Measurements from ENCODE around the gene AFF1. TPM values are rescaled to one million over a fixed set of nuclear protein-coding genes. Genes with fewer than 3 reads are reported as not detected.

The AFF1 gene
- total RNA-seq, 1 experiment from 2014 or later: 23.9 TPM

DNA sequence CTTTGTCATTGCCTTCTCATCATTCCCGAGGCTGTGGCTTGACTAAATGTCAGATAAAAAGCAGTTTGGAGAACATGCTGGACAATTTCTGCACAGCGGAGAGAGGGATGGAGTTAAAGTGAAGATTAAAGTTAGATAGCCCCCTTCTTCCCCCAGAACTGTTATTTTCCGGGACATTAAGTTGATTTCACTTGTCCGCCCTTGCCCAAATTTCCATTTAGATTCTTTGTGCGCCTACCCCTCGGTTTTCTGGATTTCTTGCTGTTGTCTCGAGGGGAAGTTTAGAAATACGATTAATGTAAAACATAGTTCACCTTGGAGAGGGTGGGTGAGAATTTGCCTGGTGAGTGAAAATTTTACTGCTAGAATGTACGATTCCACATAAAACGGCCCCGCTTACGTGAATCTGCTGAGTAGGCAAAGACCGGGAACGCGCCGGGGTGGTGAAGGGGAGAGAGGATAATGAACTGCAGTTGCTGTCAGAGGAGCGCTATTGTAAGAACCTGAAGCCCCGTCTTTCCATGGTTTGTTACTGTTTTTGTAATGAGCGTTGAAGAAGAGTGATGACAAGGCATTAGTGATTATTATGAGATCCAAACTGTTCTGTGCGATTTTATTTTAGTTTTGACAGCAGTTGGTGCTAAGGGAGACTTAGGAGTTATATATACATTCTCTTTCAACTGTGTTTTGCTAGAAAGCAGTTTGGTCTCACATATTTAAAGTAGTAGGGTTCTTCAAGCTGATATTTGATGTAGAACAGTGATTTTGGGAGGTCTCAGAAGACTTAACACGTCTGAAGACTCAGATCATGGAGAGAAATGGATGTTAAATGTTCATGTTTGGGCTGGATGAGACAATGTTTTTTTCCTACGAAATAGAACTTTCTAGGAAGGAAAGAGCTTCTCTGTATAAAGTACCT lies 73.0 kb downstream of the AFF1 start:
- H3K4me3 ChIP-seq (ENCODE audit: low read depth in 2 of 2, low read length in 2 of 2): peak overlapping the region; percentile 69 to 84
- TSS peak; percentile 66 for BruUV-seq (replicated peaks)
- no peaks in the 10 kb centered on the region for H3K27me3 ChIP-seq (ENCODE audit: control insufficient read depth, insufficient read depth, low read length)
- POLR2A ChIA-PET: no interaction called here
- intact Hi-C loops (cut with micrococcal nuclease; ENCODE audit: unreplicated experiment): loop anchor here (2.0 kb wide), 1 partner anchor 73 kb away; the partner anchor contains the start of gene AFF1
- DNase-seq (ENCODE audit: low read depth, low spot score): no peak
- H3K36me3 ChIP-seq (ENCODE audit: control insufficient read depth, insufficient read depth, low read length): no peaks in the 10 kb centered on the region; the same call in 1 of the 2 replicates
- TF ChIP-seq, protein P1, sequence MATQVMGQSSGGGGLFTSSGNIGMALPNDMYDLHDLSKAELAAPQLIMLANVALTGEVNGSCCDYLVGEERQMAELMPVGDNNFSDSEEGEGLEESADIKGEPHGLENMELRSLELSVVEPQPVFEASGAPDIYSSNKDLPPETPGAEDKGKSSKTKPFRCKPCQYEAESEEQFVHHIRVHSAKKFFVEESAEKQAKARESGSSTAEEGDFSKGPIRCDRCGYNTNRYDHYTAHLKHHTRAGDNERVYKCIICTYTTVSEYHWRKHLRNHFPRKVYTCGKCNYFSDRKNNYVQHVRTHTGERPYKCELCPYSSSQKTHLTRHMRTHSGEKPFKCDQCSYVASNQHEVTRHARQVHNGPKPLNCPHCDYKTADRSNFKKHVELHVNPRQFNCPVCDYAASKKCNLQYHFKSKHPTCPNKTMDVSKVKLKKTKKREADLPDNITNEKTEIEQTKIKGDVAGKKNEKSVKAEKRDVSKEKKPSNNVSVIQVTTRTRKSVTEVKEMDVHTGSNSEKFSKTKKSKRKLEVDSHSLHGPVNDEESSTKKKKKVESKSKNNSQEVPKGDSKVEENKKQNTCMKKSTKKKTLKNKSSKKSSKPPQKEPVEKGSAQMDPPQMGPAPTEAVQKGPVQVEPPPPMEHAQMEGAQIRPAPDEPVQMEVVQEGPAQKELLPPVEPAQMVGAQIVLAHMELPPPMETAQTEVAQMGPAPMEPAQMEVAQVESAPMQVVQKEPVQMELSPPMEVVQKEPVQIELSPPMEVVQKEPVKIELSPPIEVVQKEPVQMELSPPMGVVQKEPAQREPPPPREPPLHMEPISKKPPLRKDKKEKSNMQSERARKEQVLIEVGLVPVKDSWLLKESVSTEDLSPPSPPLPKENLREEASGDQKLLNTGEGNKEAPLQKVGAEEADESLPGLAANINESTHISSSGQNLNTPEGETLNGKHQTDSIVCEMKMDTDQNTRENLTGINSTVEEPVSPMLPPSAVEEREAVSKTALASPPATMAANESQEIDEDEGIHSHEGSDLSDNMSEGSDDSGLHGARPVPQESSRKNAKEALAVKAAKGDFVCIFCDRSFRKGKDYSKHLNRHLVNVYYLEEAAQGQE (IDR thresholded peaks at IDR 0.05; ENCODE audit: insufficient read depth in 1 of 2, low read depth in 2 of 2, low read length in 1 of 2): no peak
- TF ChIP-seq SIN3A (IDR thresholded peaks at IDR 0.05; ENCODE audit: borderline replicate concordance, insufficient read depth, low read depth, low read length) (no peak), POLR2AphosphoS5 (IDR thresholded peaks at IDR 0.05; ENCODE audit: low read depth, low read length) (no peak), TCF7L2 (IDR thresholded peaks at IDR 0.05; ENCODE audit: low read depth, low read length) (no peak)
- TF ChIP-seq, protein P2, sequence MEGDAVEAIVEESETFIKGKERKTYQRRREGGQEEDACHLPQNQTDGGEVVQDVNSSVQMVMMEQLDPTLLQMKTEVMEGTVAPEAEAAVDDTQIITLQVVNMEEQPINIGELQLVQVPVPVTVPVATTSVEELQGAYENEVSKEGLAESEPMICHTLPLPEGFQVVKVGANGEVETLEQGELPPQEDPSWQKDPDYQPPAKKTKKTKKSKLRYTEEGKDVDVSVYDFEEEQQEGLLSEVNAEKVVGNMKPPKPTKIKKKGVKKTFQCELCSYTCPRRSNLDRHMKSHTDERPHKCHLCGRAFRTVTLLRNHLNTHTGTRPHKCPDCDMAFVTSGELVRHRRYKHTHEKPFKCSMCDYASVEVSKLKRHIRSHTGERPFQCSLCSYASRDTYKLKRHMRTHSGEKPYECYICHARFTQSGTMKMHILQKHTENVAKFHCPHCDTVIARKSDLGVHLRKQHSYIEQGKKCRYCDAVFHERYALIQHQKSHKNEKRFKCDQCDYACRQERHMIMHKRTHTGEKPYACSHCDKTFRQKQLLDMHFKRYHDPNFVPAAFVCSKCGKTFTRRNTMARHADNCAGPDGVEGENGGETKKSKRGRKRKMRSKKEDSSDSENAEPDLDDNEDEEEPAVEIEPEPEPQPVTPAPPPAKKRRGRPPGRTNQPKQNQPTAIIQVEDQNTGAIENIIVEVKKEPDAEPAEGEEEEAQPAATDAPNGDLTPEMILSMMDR (IDR thresholded peaks at IDR 0.05): no peak
- H3K27ac ChIP-seq (ENCODE audit: low read length): peak overlapping the region; percentile 85
- peaks cover 31% of the 10 kb centered on the region for H3K4me1 ChIP-seq (ENCODE audit: control insufficient read depth, insufficient read depth, low read length)
- no peak for ATAC-seq
- in situ Hi-C loops (cut with HindIII; ENCODE audit: low pct_unique_long_range_greater_than_20kb, low sequenced_read_pairs): no loop called here
- CTCF ChIA-PET: interaction anchor here (0.7 to 0.9 kb wide), 2 partner anchors 86 kb away, joined by 3 read pairs; no protein-coding TSS in a partner anchor
- no peaks in the 10 kb centered on the region for H3K9me3 ChIP-seq (ENCODE audit: control insufficient read depth, insufficient read depth, low read depth, low read length)

- CTCF ChIA-PET: no interaction called here
- Histone ChIP-seq H3K36me3 (ENCODE audit: control insufficient read depth, insufficient read depth, low read length) (no peaks in the 10 kb centered on the region; the same call in 1 of the 2 replicates), H3K9me3 (ENCODE audit: control insufficient read depth, insufficient read depth, low read depth, low read length) (no peaks in the 10 kb centered on the region), H3K27me3 (ENCODE audit: control insufficient read depth, insufficient read depth, low read length) (no peaks in the 10 kb centered on the region), H3K4me1 (ENCODE audit: control insufficient read depth, insufficient read depth, low read length) (peaks cover 38% of the 10 kb centered on the region), H3K4me3 (ENCODE audit: low read depth in 2 of 2, low read length in 2 of 2) (no peak overlapping the region), H3K27ac (ENCODE audit: low read length) (no peak overlapping the region)
- intact Hi-C loops (cut with micrococcal nuclease; ENCODE audit: unreplicated experiment) (no loop called here), in situ Hi-C loops (cut with HindIII; ENCODE audit: low pct_unique_long_range_greater_than_20kb, low sequenced_read_pairs) (no loop called here)
- ATAC-seq (no peak), DNase-seq (ENCODE audit: low read depth, low spot score) (no peak)
- BruUV-seq (replicated peaks): no TSS peak
- TF ChIP-seq, protein P1 (IDR thresholded peaks at IDR 0.05; ENCODE audit: insufficient read depth in 1 of 2, low read depth in 2 of 2, low read length in 1 of 2): no peak
- TF ChIP-seq, protein P2 (IDR thresholded peaks at IDR 0.05): no peak
- TF ChIP-seq POLR2AphosphoS5 (IDR thresholded peaks at IDR 0.05; ENCODE audit: low read depth, low read length) (no peak), SIN3A (IDR thresholded peaks at IDR 0.05; ENCODE audit: borderline replicate concordance, insufficient read depth, low read depth, low read length) (no peak), TCF7L2 (IDR thresholded peaks at IDR 0.05; ENCODE audit: low read depth, low read length) (no peak)
- POLR2A ChIA-PET: no interaction called here
Observed at GRCh38 chr4:87009095-87009648, 74.4 kb downstream of the AFF1 start.

Measured in Panc1 (cell line).